CD4-positive, alpha-beta T cell treated with Interleukin-1 beta for 1 hour (primary cell): ENCODE measurements around the gene ASTN2.

ENCODE experiments used
- DNase-seq, 2 donors: peaks; one replicate each; pipeline ENCODE4 v3.0.0-alpha.2; 2020 to 2022

The ASTN2 gene

GRCh38 chr9:116585896-116586295, 829.0 kb downstream of the ASTN2 start:
- no peak for DNase-seq

- DNase-seq, result no peak
Observed at GRCh38 chr9:116585204-116585603, 829.7 kb downstream of the ASTN2 start.

GRCh38 chr9:116580853-116581252, 834.0 kb downstream of the ASTN2 start:
- DNase-seq, result no peak

- no peak for DNase-seq
Observed at GRCh38 chr9:116576386-116576785, 838.5 kb downstream of the ASTN2 start.

- DNase-seq, result no peak
Observed at GRCh38 chr9:116574027-116574679, 840.7 kb downstream of the ASTN2 start.

- peak in 1 of 2 donors; percentile 13 for DNase-seq
Observed at GRCh38 chr9:116572095-116572748, 842.6 kb downstream of the ASTN2 start.

- DNase-seq, result no peak
Observed at GRCh38 chr9:116569111-116569510, 845.7 kb downstream of the ASTN2 start.

GRCh38 chr9:116566677-116567488, 848.0 kb downstream of the ASTN2 start:
- no peak for DNase-seq

GRCh38 chr9:116565986-116566385, 848.9 kb downstream of the ASTN2 start:
- DNase-seq, result no peak

- DNase-seq, result no peak
Observed at GRCh38 chr9:116564266-116564793, 850.5 kb downstream of the ASTN2 start.

GRCh38 chr9:116558818-116559540, 855.9 kb downstream of the ASTN2 start:
- DNase-seq, result no peak

- DNase-seq, result no peak
Observed at GRCh38 chr9:116558035-116558434, 856.8 kb downstream of the ASTN2 start.

GRCh38 chr9:116555556-116556155, 859.2 kb downstream of the ASTN2 start:
- DNase-seq, result no peak

- no peak for DNase-seq
Observed at GRCh38 chr9:116555119-116555518, 859.7 kb downstream of the ASTN2 start.

- no peak for DNase-seq
Observed at GRCh38 chr9:116550696-116551436, 864.0 kb downstream of the ASTN2 start.

GRCh38 chr9:116549786-116550660, 864.8 kb downstream of the ASTN2 start:
- DNase-seq, result no peak

- peak in 1 of 2 donors; percentile 69 for DNase-seq
Observed at GRCh38 chr9:116549061-116549664, 865.7 kb downstream of the ASTN2 start.

- DNase-seq, result no peak
Observed at GRCh38 chr9:116547729-116548426, 867.0 kb downstream of the ASTN2 start.
